HCT116 (cell line): ENCODE measurements around the gene HEATR5B. TPM values are rescaled to one million over a fixed set of nuclear protein-coding genes. Genes with fewer than 3 reads are reported as not detected.

Source experiments
- ATAC-seq: fragments of 200-7000 bp; cut with Tn5 transposase; 2 replicates; pipeline ENCODE4 v1.9.1; 2020; ENCODE audit warnings: mild to moderate bottlenecking, moderate library complexity
- BruUV-seq: library from RNA; stranded (reverse); fragments of 400-500 nt; replicated peaks from 2 replicates; lab custom pipeline; 2021; lab: Mats Ljungman, UMichigan
- CTCF ChIA-PET: fragments of 300-600 bp; sonication (Branson Sonifier 250); formaldehyde crosslinking; loops from one replicate; lab custom pipeline; 2021; ENCODE audit warnings: antibody characterized with exemption; lab: Charles Lee
- POLR2A ChIA-PET: fragments of 300-600, 350-600 bp; sonication (Branson Sonifier 250); formaldehyde crosslinking; loops from one replicate; lab custom pipeline; 2021; ENCODE audit warnings: antibody characterized with exemption; lab: Charles Lee
- RAD21 ChIA-PET, 2 experiments: fragments of 300-600 bp; sonication (Branson Sonifier 250); formaldehyde crosslinking; loops; one replicate each; lab custom pipeline; 2023; ENCODE audit warnings: low total read pairs in 2 of 2; ENCODE audit not compliant: uncharacterized antibody in 2 of 2, unreplicated experiment in 2 of 2, low non-redundant PET in 1 of 2; lab: Charles Lee
- DNase-seq: peaks from one replicate; pipeline ENCODE4 v3.0.0-alpha.2; 2010; ENCODE audit warnings: low read depth, low spot score
- H2AFZ ChIP-seq: fragments of 200-600 bp; shearing (Covaris generic), sonication (generic); 2 replicates; pipeline ENCODE4 v1.6.1; 2017; ENCODE audit warnings: low read depth, mixed run types, mixed read lengths, antibody characterized with exemption, low read length; ENCODE audit not compliant: poor library complexity, severe bottlenecking
- H3K27ac ChIP-seq: 2 replicates; pipeline ENCODE4 v1.5.1; 2012; ENCODE audit warnings: low read depth, low read length
- H3K27me3 ChIP-seq: fragments of 200-600 bp; sonication (generic); 2 replicates; pipeline ENCODE4 v1.6.1; 2016; ENCODE audit warnings: mixed run types, low read length, mixed read lengths; ENCODE audit not compliant: insufficient read depth
- H3K36me3 ChIP-seq, 2 experiments: fragments of 200-500 bp in 1 of 2; fragments of 200-600 bp in 1 of 2; sonication (Bioruptor generic) in 1 of 2; sonication (generic) in 1 of 2; 2 replicates each; pipeline versions ENCODE4 v1.5.1 to v1.6.1; 2014 to 2016; ENCODE audit warnings: low read length in 2 of 2, inconsistent platforms in 1 of 2, mixed read lengths in 1 of 2, mixed run types in 1 of 2; ENCODE audit not compliant: insufficient read depth in 2 of 2, control insufficient read depth in 1 of 2
- H3K4me1 ChIP-seq, 2 experiments: fragments of 200-600 bp in 1 of 2; sonication (generic) in 1 of 2; 2 replicates each; pipeline versions ENCODE4 v1.5.1 to v1.6.1; 2012 to 2017; ENCODE audit warnings: low read length in 2 of 2, inconsistent platforms in 1 of 2, mild to moderate bottlenecking in 1 of 2, mixed read lengths in 1 of 2, mixed run types in 1 of 2, moderate library complexity in 1 of 2; ENCODE audit not compliant: insufficient read depth in 2 of 2, control insufficient read depth in 1 of 2
- H3K4me2 ChIP-seq: fragments of 200-600 bp; sonication (generic); 2 replicates; pipeline ENCODE4 v1.6.1; 2017; ENCODE audit warnings: mixed run types, low read length, mixed read lengths
- H3K4me3 ChIP-seq, 2 experiments: fragments of 200-600 bp in 1 of 2; sonication (generic) in 1 of 2; replicated peaks in 1 of 2; 2 replicates each; pipeline ENCODE4 v1.5.1; 2011 to 2016; ENCODE audit warnings: low read length in 2 of 2, control low read depth in 1 of 2, low read depth in 1 of 2, mild to moderate bottlenecking in 1 of 2, mixed read lengths in 1 of 2, mixed run types in 1 of 2
- H3K79me2 ChIP-seq: fragments of 200-600 bp; sonication (generic); 2 replicates; pipeline ENCODE4 v1.6.1; 2017; ENCODE audit warnings: mild to moderate bottlenecking, mixed run types, low read length, moderate library complexity, mixed read lengths; ENCODE audit not compliant: insufficient read depth
- H3K9ac ChIP-seq: fragments of 200-600 bp; sonication (generic); 2 replicates; pipeline ENCODE4 v1.6.1; 2016; ENCODE audit warnings: low read length, mixed read lengths
- H3K9me2 ChIP-seq: fragments of 200-600 bp; sonication (generic), shearing (Covaris generic); 2 replicates; pipeline ENCODE4 v1.6.1; 2017; ENCODE audit warnings: mixed run types, mild to moderate bottlenecking, moderate library complexity; ENCODE audit not compliant: insufficient read depth
- H3K9me3 ChIP-seq, 2 experiments: fragments of 200-500 bp in 1 of 2; fragments of 200-600 bp in 1 of 2; sonication (Bioruptor generic) in 1 of 2; sonication (generic) in 1 of 2; 2 replicates each; pipeline ENCODE4 v1.6.1; 2014 to 2017; ENCODE audit warnings: low read length in 2 of 2, mixed read lengths in 2 of 2, inconsistent platforms in 1 of 2, low read depth in 1 of 2, mild to moderate bottlenecking in 1 of 2, mixed run types in 1 of 2, moderate library complexity in 1 of 2; ENCODE audit not compliant: control insufficient read depth in 1 of 2, insufficient read depth in 1 of 2
- H4K20me1 ChIP-seq: fragments of 200-600 bp; sonication (generic), shearing (Covaris generic); 2 replicates; pipeline ENCODE4 v1.6.1; 2017; ENCODE audit warnings: mixed run types, mild to moderate bottlenecking, moderate library complexity; ENCODE audit not compliant: insufficient read depth
- CBX3 ChIP-seq: IDR thresholded peaks from 2 replicates; pipeline ENCODE4 v1.6.1; 2012; ENCODE audit warnings: low read depth
- CTCF ChIP-seq, 3 experiments: fragments of 200-600 bp in 1 of 3; sonication (generic) in 1 of 3; IDR thresholded peaks in 2 of 3; conservative IDR thresholded peaks in 1 of 3; 2 replicates each; pipeline ENCODE4 v1.5.1; 2012 to 2017; ENCODE audit warnings: low read depth in 2 of 3, low read length in 2 of 3, antibody characterized with exemption in 1 of 3, borderline replicate concordance in 1 of 3, control low read depth in 1 of 3, mild to moderate bottlenecking in 1 of 3, mixed read lengths in 1 of 3, mixed run types in 1 of 3, moderate library complexity in 1 of 3; ENCODE audit not compliant: insufficient read depth in 1 of 3
- EZH2 ChIP-seq: fragments of 200-600 bp; sonication (generic); IDR thresholded peaks from 2 replicates; pipeline ENCODE4 v1.6.1; 2017; ENCODE audit warnings: antibody characterized with exemption, mixed run types
- EZH2phosphoT487 ChIP-seq: fragments of 200-600 bp; IDR thresholded peaks from 2 replicates; pipeline ENCODE4 v1.6.1; 2018; ENCODE audit warnings: antibody characterized with exemption, borderline replicate concordance
- POLR2A ChIP-seq: IDR thresholded peaks from 2 replicates; pipeline ENCODE4 v1.7.0; 2011; ENCODE audit warnings: borderline replicate concordance; ENCODE audit not compliant: insufficient read depth, insufficient read length; ENCODE audit errors: extremely low read depth
- RAD21 ChIP-seq: IDR thresholded peaks from 2 replicates; pipeline ENCODE4 v1.6.1; 2012; ENCODE audit warnings: low read depth, mild to moderate bottlenecking
- SRF ChIP-seq: IDR thresholded peaks from 2 replicates; pipeline ENCODE4 v1.6.1; 2012; ENCODE audit warnings: low read depth
- TCF7L2 ChIP-seq: IDR thresholded peaks from 2 replicates; pipeline ENCODE4 v1.7.0; 2011; ENCODE audit warnings: borderline replicate concordance, inconsistent platforms; ENCODE audit not compliant: insufficient read depth, insufficient read length; ENCODE audit errors: extremely low read depth
- YY1 ChIP-seq: IDR thresholded peaks from 2 replicates; pipeline ENCODE4 v1.6.1; 2011; ENCODE audit warnings: low read length, low read depth, moderate library complexity, mild to moderate bottlenecking; ENCODE audit not compliant: insufficient replicate concordance; ENCODE audit errors: extremely low read depth
- ZFX ChIP-seq: fragments of 450-650 bp; IDR thresholded peaks from 2 replicates; pipeline ENCODE4 v1.6.1; 2017
- ZNF274 ChIP-seq: fragments of 200-500 bp; sonication (Bioruptor generic); IDR thresholded peaks from 2 replicates; pipeline ENCODE4 v1.6.1; 2014; ENCODE audit warnings: mild to moderate bottlenecking, low read depth, low read length, inconsistent platforms
- intact Hi-C: fragments of 100-400 bp; cut with micrococcal nuclease; formaldehyde crosslinking; loops from 2 replicates; pipeline ENCODE4 v1.10.0; 2022
- total RNA-seq: library from RNA; stranded (reverse); gene quantifications from one replicate; pipeline ENCODE4 v1.2.1, GENCODE V29; 2021; ENCODE audit not compliant: unreplicated experiment
- TF ChIP-seq, protein P1 (sequence below): IDR thresholded peaks from 2 replicates; pipeline ENCODE4 v1.6.1; 2012; ENCODE audit warnings: low read depth

Gene HEATR5B
- total RNA-seq, 1 experiment from 2014 or later = 10.6 TPM

DNA sequence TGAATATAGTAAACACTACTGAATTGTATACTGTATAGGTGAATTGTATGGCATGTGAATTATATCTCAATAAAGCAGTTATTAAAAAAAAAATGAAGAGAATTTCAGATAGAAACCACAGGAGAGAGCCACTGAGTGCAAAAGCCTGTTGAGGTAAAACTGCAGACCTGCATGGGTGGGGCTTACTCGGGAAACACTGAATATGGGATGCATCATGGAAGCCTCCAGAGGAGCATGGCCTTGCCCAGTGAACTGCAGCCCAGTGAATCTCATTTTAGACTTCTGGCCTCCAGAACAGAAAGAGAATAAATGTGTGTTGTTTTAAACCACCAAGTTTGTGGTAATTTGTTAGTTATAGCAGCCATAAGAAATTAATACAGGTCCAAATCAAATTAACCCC is 15.9 kb upstream of the HEATR5B start:
- Histone ChIP-seq H2AFZ (no peak overlapping the region), H3K79me2 (no peaks in the 10 kb centered on the region), H3K4me2 (no peak overlapping the region), H4K20me1 (no peaks in the 10 kb centered on the region), H3K9me3 (no peaks in the 10 kb centered on the region), H3K9me2 (no peaks in the 10 kb centered on the region), H3K4me3 (no peak overlapping the region), H3K9ac (no peak overlapping the region), H3K27me3 (no peaks in the 10 kb centered on the region), H3K27ac (no peak overlapping the region)
- intact Hi-C loops = no loop called here
- ChIA-PET RAD21 (no interaction called here), POLR2A (no interaction called here), CTCF (no interaction called here)
- DNase-seq (no peak), ATAC-seq (no peak; the same call in 1 of the 2 replicates)
- no peak for TF ChIP-seq EZH2
- TF ChIP-seq, all 23 proteins: peak for 0
- peaks cover 13 to 18% of the 10 kb centered on the region in 2 experiments for H3K4me1 ChIP-seq
- H3K36me3 ChIP-seq = peaks cover 6 to 7% of the 10 kb centered on the region in 2 experiments; a peak in 3 of 4 replicates
- BruUV-seq = no TSS peak

DNA sequence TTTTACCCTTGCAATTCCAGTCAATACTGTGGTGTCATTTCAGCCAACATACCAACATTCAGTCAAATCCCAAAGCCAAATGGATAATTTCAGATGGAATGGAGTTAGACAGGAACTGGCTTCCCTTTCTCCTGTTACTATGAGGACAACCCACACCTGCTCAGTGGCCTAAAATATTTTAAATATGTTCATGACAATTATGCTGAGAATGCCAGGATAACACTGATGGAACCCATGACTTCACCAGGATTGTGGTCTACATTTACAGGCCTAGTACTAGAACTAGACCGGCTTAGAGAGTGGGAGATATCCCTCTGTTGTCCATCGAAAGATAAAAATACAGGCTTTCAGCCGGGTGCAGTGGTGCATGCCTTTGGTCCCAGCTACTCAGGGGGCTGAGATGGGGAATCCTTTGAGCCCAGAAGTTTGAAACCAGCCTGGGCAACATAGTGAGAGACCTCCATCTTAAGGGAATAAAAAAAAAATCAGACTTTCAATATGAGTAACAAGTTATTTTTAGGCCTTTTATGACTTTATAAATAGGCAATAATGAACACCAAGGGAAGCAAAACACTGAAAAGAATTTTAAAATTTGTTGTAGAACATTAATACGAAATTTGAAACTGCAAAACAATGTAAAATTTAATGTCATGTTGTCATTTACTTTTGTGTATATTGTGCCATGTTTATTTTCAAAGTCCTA is 14.4 kb upstream of the HEATR5B start:
- H2AFZ ChIP-seq = no peak overlapping the region
- no peaks in the 10 kb centered on the region for H3K9me2 ChIP-seq
- no peak for DNase-seq
- H3K4me2 ChIP-seq = no peak overlapping the region
- H3K4me3 ChIP-seq = no peak overlapping the region
- H3K9me3 ChIP-seq = no peaks in the 10 kb centered on the region
- no peaks in the 10 kb centered on the region for H4K20me1 ChIP-seq
- H3K27ac ChIP-seq = no peak overlapping the region
- H3K27me3 ChIP-seq = no peaks in the 10 kb centered on the region
- RAD21 ChIA-PET = no interaction called here
- no peaks in the 10 kb centered on the region for H3K79me2 ChIP-seq
- H3K9ac ChIP-seq = no peak overlapping the region
- no TSS peak for BruUV-seq
- intact Hi-C loops = no loop called here
- POLR2A ChIA-PET = no interaction called here
- H3K4me1 ChIP-seq = peaks cover 4% of the 10 kb centered on the region in 2 experiments
- CTCF ChIA-PET = no interaction called here
- no peak for ATAC-seq
- peaks cover 6 to 11% of the 10 kb centered on the region in 2 experiments; a peak in 3 of 4 replicates for H3K36me3 ChIP-seq
- TF ChIP-seq EZH2phosphoT487 = no peak
- no peak for TF ChIP-seq SRF
- no peak for TF ChIP-seq CBX3
- TF ChIP-seq RAD21 = no peak
- TF ChIP-seq TCF7L2 = no peak
- TF ChIP-seq YY1 = no peak
- no peak for TF ChIP-seq ZNF274
- TF ChIP-seq POLR2A = no peak
- no peak for TF ChIP-seq CTCF (IDR thresholded peaks at IDR 0.05 in 2 of 3, conservative IDR thresholded peaks at IDR 0.05 in 1 of 3; ENCODE audit: borderline replicate concordance in 1 of 3, insufficient read depth in 1 of 3, low read depth in 2 of 3, low read length in 2 of 3)
- no peak for TF ChIP-seq ZFX
- TF ChIP-seq, protein P1, sequence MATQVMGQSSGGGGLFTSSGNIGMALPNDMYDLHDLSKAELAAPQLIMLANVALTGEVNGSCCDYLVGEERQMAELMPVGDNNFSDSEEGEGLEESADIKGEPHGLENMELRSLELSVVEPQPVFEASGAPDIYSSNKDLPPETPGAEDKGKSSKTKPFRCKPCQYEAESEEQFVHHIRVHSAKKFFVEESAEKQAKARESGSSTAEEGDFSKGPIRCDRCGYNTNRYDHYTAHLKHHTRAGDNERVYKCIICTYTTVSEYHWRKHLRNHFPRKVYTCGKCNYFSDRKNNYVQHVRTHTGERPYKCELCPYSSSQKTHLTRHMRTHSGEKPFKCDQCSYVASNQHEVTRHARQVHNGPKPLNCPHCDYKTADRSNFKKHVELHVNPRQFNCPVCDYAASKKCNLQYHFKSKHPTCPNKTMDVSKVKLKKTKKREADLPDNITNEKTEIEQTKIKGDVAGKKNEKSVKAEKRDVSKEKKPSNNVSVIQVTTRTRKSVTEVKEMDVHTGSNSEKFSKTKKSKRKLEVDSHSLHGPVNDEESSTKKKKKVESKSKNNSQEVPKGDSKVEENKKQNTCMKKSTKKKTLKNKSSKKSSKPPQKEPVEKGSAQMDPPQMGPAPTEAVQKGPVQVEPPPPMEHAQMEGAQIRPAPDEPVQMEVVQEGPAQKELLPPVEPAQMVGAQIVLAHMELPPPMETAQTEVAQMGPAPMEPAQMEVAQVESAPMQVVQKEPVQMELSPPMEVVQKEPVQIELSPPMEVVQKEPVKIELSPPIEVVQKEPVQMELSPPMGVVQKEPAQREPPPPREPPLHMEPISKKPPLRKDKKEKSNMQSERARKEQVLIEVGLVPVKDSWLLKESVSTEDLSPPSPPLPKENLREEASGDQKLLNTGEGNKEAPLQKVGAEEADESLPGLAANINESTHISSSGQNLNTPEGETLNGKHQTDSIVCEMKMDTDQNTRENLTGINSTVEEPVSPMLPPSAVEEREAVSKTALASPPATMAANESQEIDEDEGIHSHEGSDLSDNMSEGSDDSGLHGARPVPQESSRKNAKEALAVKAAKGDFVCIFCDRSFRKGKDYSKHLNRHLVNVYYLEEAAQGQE = no peak
